ENCODE data around the gene WEE1.
"Not testable (repeated sequence)": the region's sequence is repeated elsewhere in the genome, so short reads cannot be mapped to it uniquely, and the experiment has no call there.

The WEE1 gene

GRCh38 chr11:9600644-9601036 lies 27.2 kb downstream of the WEE1 start:
- DNase-seq: no peak

- DNase-seq: peak; percentile 77
Observed at GRCh38 chr11:9601037-9601875, 27.8 kb downstream of the WEE1 start.

- DNase-seq: no peak
Observed at GRCh38 chr11:9601876-9602199, 28.4 kb downstream of the WEE1 start.

- DNase-seq: not testable (repeated sequence)
Observed at GRCh38 chr11:9603214-9603613, 29.7 kb downstream of the WEE1 start.

GRCh38 chr11:9604134-9604533 lies 30.7 kb downstream of the WEE1 start:
- no peak for DNase-seq

GRCh38 chr11:9605742-9606141 lies 32.3 kb downstream of the WEE1 start:
- no peak for DNase-seq

GRCh38 chr11:9606809-9607510 lies 33.5 kb downstream of the WEE1 start:
- no peak for DNase-seq

GRCh38 chr11:9607511-9607899 lies 34.0 kb downstream of the WEE1 start:
- DNase-seq: no peak

GRCh38 chr11:9609002-9609759 lies 35.7 kb downstream of the WEE1 start:
- DNase-seq: no peak

- DNase-seq: no peak
Observed at GRCh38 chr11:9609841-9610240, 36.4 kb downstream of the WEE1 start.

- peak; percentile 95 for DNase-seq
Observed at GRCh38 chr11:9613118-9613829, 39.8 kb downstream of the WEE1 start.

GRCh38 chr11:9613830-9614762 lies 40.6 kb downstream of the WEE1 start:
- DNase-seq: peak; percentile 97

GRCh38 chr11:9615031-9615451 lies 41.6 kb downstream of the WEE1 start:
- no peak for DNase-seq

- no peak for DNase-seq
Observed at GRCh38 chr11:9616042-9616675, 42.7 kb downstream of the WEE1 start.

- no peak for DNase-seq
Observed at GRCh38 chr11:9616858-9617257, 43.4 kb downstream of the WEE1 start.

- no peak for DNase-seq
Observed at GRCh38 chr11:9617940-9618339, 44.5 kb downstream of the WEE1 start.

- DNase-seq: no peak
Observed at GRCh38 chr11:9619004-9619403, 45.5 kb downstream of the WEE1 start.

GRCh38 chr11:9619971-9620370 lies 46.5 kb downstream of the WEE1 start:
- no peak for DNase-seq

- DNase-seq: not testable (repeated sequence)
Observed at GRCh38 chr11:9622353-9622752, 48.9 kb downstream of the WEE1 start.

GRCh38 chr11:9623053-9623452 lies 49.6 kb downstream of the WEE1 start:
- not testable (repeated sequence) for DNase-seq

GRCh38 chr11:9624448-9624847 lies 51.0 kb downstream of the WEE1 start:
- no peak for DNase-seq
